Keratinocyte (primary cell): Measurements from ENCODE around the gene GTPBP1. TPM values are rescaled to one million over a fixed set of nuclear protein-coding genes. Genes with fewer than 3 reads are reported as not detected.

Source experiments
- DNase-seq: peaks from one replicate; pipeline ENCODE4 v3.0.0-alpha.2; 2011; ENCODE audit warnings: low read depth, missing footprints, low spot score
- FAIRE-seq: peaks from 2 replicates; lab custom pipeline; 2011; peaks lifted over from hg19 to GRCh38; lab: Jason Lieb, UNC
- H2AFZ ChIP-seq: 2 replicates; pipeline ENCODE4 v1.6.0; 2012; ENCODE audit warnings: low read length, control low read depth, inconsistent platforms; ENCODE audit not compliant: control insufficient read depth
- H3K27ac ChIP-seq: 2 replicates; pipeline ENCODE4 v1.5.1; 2011; ENCODE audit warnings: low read length; ENCODE audit not compliant: control insufficient read depth, insufficient read depth
- H3K27me3 ChIP-seq: 3 replicates; pipeline ENCODE4 v1.6.0; 2011; ENCODE audit warnings: low read length; ENCODE audit not compliant: control insufficient read depth, insufficient read depth; ENCODE audit errors: extremely low read depth
- H3K36me3 ChIP-seq, 2 experiments: 2 replicates in 1 of 2; 3 replicates in 1 of 2; pipeline ENCODE4 v1.5.1; 2011; ENCODE audit warnings: low read length in 2 of 2, mild to moderate bottlenecking in 1 of 2; ENCODE audit not compliant: control insufficient read depth in 2 of 2, insufficient read depth in 2 of 2; ENCODE audit errors: extremely low read depth in 1 of 2
- H3K4me1 ChIP-seq: 3 replicates; pipeline ENCODE4 v1.5.1; 2011; ENCODE audit warnings: low read length; ENCODE audit not compliant: control insufficient read depth, insufficient read depth; ENCODE audit errors: extremely low read depth
- H3K4me2 ChIP-seq: 3 replicates; pipeline ENCODE4 v1.6.0; 2011; ENCODE audit warnings: low read depth, low read length; ENCODE audit not compliant: control insufficient read depth, insufficient read depth; ENCODE audit errors: extremely low read depth
- H3K4me3 ChIP-seq, 3 experiments: fragments of 200-600 bp in 1 of 3; sonication (generic) in 1 of 3; 2 replicates in 2 of 3; 3 replicates in 1 of 3; pipeline ENCODE4 v1.5.1; 2011 to 2016; ENCODE audit warnings: low read length in 3 of 3, mild to moderate bottlenecking in 3 of 3, control low read depth in 2 of 3, inconsistent platforms in 1 of 3, low read depth in 1 of 3, mixed read lengths in 1 of 3, mixed run types in 1 of 3, moderate library complexity in 1 of 3; ENCODE audit not compliant: control insufficient read depth in 2 of 3, insufficient read depth in 2 of 3; ENCODE audit errors: extremely low read depth in 1 of 3
- H3K79me2 ChIP-seq: 2 replicates; pipeline ENCODE4 v1.6.0; 2012; ENCODE audit warnings: low read length; ENCODE audit not compliant: control insufficient read depth, insufficient read depth
- H3K9ac ChIP-seq: 3 replicates; pipeline ENCODE4 v1.6.0; 2011; ENCODE audit warnings: low read length; ENCODE audit not compliant: control insufficient read depth, insufficient read depth; ENCODE audit errors: extremely low read depth
- H3K9me1 ChIP-seq: 3 replicates; pipeline ENCODE4 v1.6.0; 2011; ENCODE audit warnings: low read length; ENCODE audit not compliant: control insufficient read depth, insufficient read depth; ENCODE audit errors: extremely low read depth
- H3K9me3 ChIP-seq: 2 replicates; pipeline ENCODE4 v1.5.1; 2012; ENCODE audit warnings: low read depth, low read length; ENCODE audit not compliant: control insufficient read depth
- H4K20me1 ChIP-seq: 3 replicates; pipeline ENCODE4 v1.6.0; 2011; ENCODE audit warnings: low read length; ENCODE audit not compliant: control insufficient read depth, insufficient read depth; ENCODE audit errors: extremely low read depth
- EZH2 ChIP-seq: IDR thresholded peaks from one replicate; pipeline ENCODE4 v1.6.1; 2012; ENCODE audit warnings: inconsistent platforms, mild to moderate bottlenecking, low read length, moderate library complexity
- dilution Hi-C: fragments of 300-500 bp; cut with MboI; formaldehyde crosslinking; loops from one replicate; pipeline ENCODE4 v1.7.0; 2020; ENCODE audit warnings: low sequenced_read_pairs; ENCODE audit not compliant: extremely low pct_ligation_motif_present
- polyA plus RNA-seq, 5 experiments: library from polyadenylated mRNA; depleted of rRNA in 3 of 5; stranded (reverse) in 3 of 5; stranded (forward) in 1 of 5; unstranded in 1 of 5; fragments of >200 nt; gene quantifications; 1 replicate in 1 of 5; 2 replicates in 3 of 5; 3 replicates in 1 of 5; pipeline versions ENCODE4 v1.2.1 to v1.2.3, GENCODE V29; 2011 to 2012; ENCODE audit warnings: missing spikeins in 2 of 5, low read depth in 1 of 5, low replicate concordance in 1 of 5
- TF ChIP-seq, protein P1 (sequence below), 3 experiments: IDR thresholded peaks in 1 of 3; conservative IDR thresholded peaks in 1 of 3; optimal IDR thresholded peaks in 1 of 3; 2 replicates in 2 of 3; 3 replicates in 1 of 3; pipeline versions ENCODE3 to v1.5.1; 2011; ENCODE audit warnings: low read length in 3 of 3, mild to moderate bottlenecking in 3 of 3, moderate library complexity in 2 of 3, control low read depth in 1 of 3, inconsistent platforms in 1 of 3; ENCODE audit not compliant: insufficient read depth in 2 of 3; ENCODE audit errors: extremely low read depth in 1 of 3

GTPBP1 gene
- polyA plus RNA-seq, 1 donor (not counting 4 experiments of a cell fraction or from before 2014, with no cell fraction given) = 16.3 TPM

- Histone ChIP-seq H3K79me2 (peaks cover 44% of the 10 kb centered on the region), H3K27ac (no peak overlapping the region), H3K4me2 (no peak overlapping the region), H3K27me3 (no peaks in the 10 kb centered on the region), H3K4me3 (no peak overlapping the region), H3K36me3 (peaks cover 13 to 28% of the 10 kb centered on the region in 2 experiments), H4K20me1 (peaks cover 11% of the 10 kb centered on the region), H3K9me3 (no peaks in the 10 kb centered on the region), H2AFZ (no peak overlapping the region), H3K9ac (no peak overlapping the region), H3K9me1 (peaks cover 7% of the 10 kb centered on the region), H3K4me1 (peaks cover 11% of the 10 kb centered on the region)
- DNase-seq (no peak), FAIRE-seq (no peak)
- dilution Hi-C loops = no loop called here
- no peak for TF ChIP-seq EZH2
- TF ChIP-seq, protein P1, sequence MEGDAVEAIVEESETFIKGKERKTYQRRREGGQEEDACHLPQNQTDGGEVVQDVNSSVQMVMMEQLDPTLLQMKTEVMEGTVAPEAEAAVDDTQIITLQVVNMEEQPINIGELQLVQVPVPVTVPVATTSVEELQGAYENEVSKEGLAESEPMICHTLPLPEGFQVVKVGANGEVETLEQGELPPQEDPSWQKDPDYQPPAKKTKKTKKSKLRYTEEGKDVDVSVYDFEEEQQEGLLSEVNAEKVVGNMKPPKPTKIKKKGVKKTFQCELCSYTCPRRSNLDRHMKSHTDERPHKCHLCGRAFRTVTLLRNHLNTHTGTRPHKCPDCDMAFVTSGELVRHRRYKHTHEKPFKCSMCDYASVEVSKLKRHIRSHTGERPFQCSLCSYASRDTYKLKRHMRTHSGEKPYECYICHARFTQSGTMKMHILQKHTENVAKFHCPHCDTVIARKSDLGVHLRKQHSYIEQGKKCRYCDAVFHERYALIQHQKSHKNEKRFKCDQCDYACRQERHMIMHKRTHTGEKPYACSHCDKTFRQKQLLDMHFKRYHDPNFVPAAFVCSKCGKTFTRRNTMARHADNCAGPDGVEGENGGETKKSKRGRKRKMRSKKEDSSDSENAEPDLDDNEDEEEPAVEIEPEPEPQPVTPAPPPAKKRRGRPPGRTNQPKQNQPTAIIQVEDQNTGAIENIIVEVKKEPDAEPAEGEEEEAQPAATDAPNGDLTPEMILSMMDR (optimal IDR thresholded peaks at IDR 0.05 in 1 of 3, IDR thresholded peaks at IDR 0.05 in 1 of 3, conservative IDR thresholded peaks at IDR 0.05 in 1 of 3; ENCODE audit: extremely low read depth in 1 of 3, insufficient read depth in 2 of 3, low read length in 3 of 3) = no peak
Measured at GRCh38 chr22:38716826-38717225, 11.1 kb downstream of the GTPBP1 start.

DNA sequence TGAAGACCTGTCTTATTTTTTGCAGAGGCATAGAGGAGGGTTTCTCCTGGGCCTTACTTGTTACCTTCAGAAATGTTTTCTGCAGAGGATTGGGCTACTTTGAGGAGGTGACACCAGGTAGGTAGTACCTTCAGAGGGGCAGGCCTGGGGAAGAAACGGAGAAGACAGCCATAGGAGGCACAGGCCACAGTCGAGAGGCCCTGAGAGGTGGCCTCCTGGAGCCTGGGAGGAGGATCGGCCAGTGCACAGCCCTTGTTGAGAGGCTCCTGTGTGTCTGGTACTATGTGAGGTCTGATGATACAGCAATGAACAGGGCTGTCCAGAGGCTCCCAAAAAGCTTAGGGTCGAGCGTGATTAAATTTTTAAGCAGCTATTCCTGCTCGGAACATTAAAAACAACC is 11.5 kb downstream of the GTPBP1 start:
- peaks cover 14 to 24% of the 10 kb centered on the region in 2 experiments for H3K36me3 ChIP-seq
- peaks cover 11% of the 10 kb centered on the region for H3K4me1 ChIP-seq
- H3K4me3 ChIP-seq = no peak overlapping the region
- H3K9me3 ChIP-seq = no peaks in the 10 kb centered on the region
- no peak overlapping the region for H3K4me2 ChIP-seq
- dilution Hi-C loops = no loop called here
- H3K79me2 ChIP-seq = peaks cover 40% of the 10 kb centered on the region
- peaks cover 8% of the 10 kb centered on the region for H4K20me1 ChIP-seq
- DNase-seq (no peak), FAIRE-seq (no peak)
- no peak overlapping the region for H2AFZ ChIP-seq
- no peak overlapping the region for H3K9ac ChIP-seq
- TF ChIP-seq, protein P1 (optimal IDR thresholded peaks at IDR 0.05 in 1 of 3, IDR thresholded peaks at IDR 0.05 in 1 of 3, conservative IDR thresholded peaks at IDR 0.05 in 1 of 3; ENCODE audit: extremely low read depth in 1 of 3, insufficient read depth in 2 of 3, low read length in 3 of 3) = no peak
- no peak for TF ChIP-seq EZH2
- peaks cover 5% of the 10 kb centered on the region for H3K9me1 ChIP-seq
- no peak overlapping the region for H3K27ac ChIP-seq
- no peaks in the 10 kb centered on the region for H3K27me3 ChIP-seq
